ENCODE data around the gene ELK1.

ELK1 gene

DNA sequence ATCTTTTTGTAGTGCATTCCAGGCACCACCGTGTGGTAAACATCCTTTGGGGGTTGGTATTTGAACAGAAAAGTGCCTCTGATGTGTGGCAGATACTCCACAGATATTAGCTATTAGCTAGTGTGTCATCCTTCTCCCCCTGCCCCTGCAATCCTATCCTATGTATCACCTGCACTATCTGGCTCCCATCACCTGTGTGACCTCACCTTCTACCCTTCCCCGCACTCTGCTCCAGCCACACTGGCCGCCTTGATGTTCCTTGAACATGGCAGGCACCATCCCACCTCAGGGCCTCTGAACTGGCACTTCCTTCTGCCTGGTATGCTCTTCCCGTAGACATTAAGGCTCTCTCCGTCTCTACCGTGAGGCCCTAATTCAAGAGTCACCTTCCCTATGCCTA lies 3.7 kb downstream of the ELK1 start:
- in situ Hi-C loops (cut with MboI; ENCODE audit: low sequenced_read_pairs), result no loop called here

DNA sequence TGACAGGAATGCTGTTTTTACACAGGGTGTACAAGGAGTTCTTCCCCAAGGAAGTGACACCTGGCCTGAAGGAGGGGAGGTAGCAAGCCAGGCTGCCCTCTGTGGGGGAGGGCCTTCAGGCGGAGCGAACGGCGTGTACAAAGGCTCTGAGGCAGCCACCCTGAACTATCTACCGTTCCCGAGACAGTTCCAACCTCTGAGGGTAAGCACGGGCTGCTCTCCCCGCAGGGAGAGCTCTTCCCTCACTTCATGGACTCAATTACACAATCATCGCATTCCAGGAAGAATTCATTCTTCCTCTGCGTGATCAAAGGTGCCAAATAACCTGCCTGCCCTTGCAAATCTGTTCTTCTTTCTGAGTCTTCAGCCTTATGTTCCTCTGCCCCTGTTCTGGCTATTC lies 4.8 kb downstream of the ELK1 start:
- in situ Hi-C loops (cut with MboI; ENCODE audit: low sequenced_read_pairs), result no loop called here

DNA sequence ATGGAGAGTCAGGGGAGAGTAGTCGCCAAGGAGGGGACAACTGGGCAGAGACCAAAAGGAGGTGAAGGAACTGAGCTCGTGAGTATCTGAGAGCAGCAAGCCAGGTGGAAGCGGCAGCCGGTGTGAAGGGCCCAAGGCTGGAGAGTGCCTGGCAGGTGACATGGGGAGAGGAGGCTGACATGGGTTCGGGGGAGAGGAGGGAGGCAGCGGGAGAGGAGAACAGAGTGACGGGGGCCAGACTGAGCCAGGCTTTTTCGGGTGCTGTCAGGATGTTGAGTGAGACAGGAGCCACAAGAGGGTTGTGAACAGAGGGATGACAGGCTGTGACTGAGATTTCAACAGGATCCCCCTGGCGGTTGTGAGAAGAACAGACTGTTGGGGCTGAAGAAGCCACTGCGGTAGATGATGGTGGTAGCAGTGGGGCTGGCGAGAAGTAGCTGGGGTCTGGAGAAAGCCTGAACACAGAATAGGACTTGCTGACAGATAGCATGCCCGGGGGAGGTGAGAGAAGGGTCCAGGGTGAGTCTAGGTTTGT lies 5.7 kb downstream of the ELK1 start:
- in situ Hi-C loops (cut with MboI; ENCODE audit: low sequenced_read_pairs), result no loop called here

DNA sequence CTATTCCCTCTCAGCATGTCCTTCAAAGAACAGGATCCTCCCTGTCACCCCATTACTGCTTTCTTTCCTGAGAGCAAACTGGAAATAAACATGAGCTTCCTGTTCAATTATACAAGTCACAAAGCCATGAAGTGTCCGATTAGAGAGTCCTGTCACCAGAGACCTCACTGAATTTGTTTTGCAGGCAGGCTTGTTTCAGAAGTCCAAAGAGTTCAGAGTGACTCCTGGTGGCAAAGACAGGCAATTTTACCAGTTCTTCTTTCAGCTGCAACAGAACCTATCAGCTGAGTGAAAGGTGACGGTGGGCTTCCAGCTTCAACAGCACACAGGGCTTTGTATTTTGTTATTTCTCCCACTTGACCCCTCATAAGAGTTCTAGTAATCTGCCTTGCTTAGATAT lies 6.4 kb downstream of the ELK1 start:
- in situ Hi-C loops (cut with MboI; ENCODE audit: low sequenced_read_pairs), result no loop called here

DNA sequence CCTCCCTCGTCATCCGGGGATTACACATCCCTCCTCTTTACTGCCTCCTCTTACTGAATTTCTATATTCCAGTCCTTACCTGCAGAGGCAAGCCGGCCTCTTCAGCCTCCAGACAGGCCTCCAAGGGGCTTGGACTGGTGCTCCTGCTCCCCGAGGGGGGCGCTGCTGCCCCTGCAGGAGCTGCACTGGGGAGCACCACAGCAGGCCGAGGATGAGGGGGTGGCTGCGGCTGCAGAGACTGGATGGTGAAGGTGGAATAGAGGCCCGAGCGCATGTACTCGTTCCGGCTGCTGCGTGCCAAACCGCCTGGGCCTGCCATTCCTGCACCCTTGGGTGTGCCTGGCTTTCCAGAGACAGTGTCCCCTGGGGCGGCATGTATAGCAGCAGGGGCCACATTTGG lies 11.5 kb downstream of the ELK1 start:
- in situ Hi-C loops (cut with MboI; ENCODE audit: low sequenced_read_pairs), result no loop called here

DNA sequence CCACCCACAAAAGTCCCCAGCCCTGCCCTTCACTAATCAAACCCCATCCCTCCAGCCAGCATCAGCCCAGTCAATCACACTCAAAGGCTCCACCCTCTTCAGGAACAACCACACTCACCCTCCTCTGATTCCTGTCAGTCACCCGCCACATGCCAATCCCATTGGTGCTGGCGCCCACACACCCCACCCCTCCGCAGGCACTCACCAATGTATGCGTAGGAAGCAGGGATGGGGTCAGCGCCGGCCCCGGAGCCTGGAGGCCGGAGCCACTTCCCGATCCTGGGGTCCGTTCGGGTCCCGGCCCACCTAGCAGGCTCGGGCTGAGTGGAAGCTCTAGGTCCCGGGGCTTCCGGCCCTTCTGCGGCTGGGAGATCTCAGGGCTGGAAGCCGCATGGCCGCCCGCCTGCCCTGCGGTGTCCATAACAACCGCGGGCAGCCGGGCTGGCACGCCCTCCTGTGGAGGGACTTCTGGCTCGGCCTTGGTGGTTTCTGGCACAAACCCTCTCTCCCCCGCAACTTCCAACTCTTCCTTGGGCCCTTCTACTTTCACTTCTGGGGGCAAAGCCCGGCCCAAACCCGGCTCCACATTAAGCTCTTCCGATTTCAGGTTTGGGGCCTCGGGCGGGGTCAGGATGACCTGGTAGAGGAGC lies 12.7 kb downstream of the ELK1 start:
- in situ Hi-C loops (cut with MboI; ENCODE audit: low sequenced_read_pairs), result no loop called here

DNA sequence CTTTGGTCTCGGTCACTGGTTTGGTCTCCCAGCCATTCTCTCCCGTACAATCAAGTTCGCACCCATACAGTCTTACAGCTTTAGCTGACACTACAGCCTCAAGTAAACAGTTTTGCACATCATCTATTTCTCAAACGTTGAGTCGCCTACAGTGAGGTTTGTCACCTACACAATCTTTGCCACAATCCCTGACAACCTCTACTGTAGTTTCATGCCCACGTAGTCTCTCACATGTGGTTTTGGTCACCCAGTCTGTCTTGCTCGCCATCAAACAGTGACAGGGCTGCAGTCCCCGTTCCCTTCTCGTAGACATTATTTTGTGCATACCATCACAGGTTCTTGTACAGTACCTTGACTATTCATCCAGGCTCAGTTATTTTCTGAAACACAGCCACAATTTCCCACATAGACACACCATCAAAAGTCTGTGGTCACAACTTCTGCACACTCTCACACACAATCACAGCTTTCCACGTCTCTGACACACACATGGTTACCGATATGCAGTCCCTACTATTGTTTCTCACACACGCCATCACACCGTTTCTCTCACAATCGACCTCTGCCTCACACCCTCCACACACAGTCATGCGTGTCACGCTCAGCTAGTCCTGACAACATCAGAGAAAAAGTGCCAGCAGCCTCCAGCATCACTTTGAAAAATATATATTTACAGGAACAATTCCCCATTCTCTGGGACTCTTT lies 15.3 kb downstream of the ELK1 start:
- in situ Hi-C loops (cut with MboI; ENCODE audit: low sequenced_read_pairs), result no loop called here

DNA sequence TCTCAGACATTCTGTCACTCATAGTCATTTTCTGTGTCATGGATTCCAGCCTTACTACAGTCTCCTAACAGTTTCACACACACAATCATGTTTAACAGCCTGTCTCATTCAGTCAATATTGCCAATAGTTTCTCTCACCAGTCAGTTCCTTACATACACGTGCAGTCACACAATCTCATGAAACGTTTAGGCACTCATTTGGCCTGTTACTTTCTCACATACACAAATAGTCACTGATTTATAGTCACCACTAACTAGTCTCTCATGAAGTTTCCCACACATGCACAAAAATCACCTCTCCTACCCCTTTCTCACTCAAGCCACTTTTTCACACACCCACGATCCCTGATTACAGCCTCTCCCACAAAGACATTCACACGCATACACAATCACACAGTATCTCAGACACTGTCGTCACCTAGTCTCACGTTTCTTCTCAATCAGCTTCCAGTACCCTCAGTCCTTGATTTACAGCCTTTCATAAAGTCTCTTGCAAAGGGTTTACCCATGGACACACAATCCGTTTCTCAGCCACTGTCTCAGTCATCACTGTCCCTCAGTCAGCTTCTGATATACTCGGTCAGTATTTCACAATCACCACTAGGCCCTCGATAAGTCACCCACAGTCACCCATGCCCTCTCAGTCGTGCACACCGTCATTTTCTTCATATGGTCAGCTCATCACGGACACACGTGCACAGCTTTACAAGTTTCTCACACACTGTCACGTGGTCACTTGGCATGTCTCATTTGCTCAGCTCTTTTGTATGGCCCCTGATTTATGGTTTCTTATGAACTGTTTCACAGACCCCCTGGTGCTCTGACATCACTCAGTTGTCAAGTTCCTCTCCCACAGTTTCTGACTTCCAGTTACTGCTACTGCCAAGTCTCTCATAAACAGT lies 16.4 kb downstream of the ELK1 start:
- in situ Hi-C loops (cut with MboI; ENCODE audit: low sequenced_read_pairs), result no loop called here

DNA sequence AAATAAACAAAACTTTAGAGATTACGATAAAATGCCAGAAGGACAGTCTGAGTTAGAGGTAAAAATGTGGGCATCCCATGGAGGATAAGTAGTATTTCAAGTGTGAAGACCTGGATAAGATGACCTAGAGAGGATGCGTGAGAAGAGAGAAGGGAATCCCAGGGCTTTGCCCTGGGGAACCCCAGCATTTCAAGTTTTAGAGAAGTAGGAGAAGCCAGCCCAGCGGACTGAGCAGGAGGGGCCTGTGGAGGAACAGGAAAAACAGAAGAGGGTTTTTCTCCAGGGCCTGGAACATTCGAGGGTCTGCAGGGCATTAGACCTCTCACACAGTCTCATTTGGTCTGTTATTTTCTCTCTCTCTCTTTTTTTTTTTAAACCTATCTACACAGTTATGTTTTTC lies 17.7 kb downstream of the ELK1 start:
- in situ Hi-C loops (cut with MboI; ENCODE audit: low sequenced_read_pairs), result no loop called here

DNA sequence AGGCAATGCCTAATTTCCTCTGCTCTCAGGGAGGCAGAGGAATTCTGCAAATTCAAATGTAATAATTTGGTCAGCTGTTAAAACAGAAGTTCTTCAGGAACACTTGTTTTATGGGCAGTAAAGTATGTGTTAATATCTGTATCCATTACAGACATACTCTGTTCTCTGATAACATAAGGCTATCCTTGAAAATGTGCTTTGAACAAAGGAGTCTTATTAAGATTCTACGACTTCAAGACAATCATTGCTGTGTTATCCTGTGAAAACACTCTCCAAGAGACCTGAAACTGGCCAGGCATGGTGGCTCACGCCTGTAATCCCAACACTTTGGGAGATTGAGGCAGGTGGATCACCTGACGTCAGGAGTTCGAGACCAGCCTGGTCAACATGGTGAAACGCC lies 18.7 kb downstream of the ELK1 start:
- in situ Hi-C loops (cut with MboI; ENCODE audit: low sequenced_read_pairs), result no loop called here

DNA sequence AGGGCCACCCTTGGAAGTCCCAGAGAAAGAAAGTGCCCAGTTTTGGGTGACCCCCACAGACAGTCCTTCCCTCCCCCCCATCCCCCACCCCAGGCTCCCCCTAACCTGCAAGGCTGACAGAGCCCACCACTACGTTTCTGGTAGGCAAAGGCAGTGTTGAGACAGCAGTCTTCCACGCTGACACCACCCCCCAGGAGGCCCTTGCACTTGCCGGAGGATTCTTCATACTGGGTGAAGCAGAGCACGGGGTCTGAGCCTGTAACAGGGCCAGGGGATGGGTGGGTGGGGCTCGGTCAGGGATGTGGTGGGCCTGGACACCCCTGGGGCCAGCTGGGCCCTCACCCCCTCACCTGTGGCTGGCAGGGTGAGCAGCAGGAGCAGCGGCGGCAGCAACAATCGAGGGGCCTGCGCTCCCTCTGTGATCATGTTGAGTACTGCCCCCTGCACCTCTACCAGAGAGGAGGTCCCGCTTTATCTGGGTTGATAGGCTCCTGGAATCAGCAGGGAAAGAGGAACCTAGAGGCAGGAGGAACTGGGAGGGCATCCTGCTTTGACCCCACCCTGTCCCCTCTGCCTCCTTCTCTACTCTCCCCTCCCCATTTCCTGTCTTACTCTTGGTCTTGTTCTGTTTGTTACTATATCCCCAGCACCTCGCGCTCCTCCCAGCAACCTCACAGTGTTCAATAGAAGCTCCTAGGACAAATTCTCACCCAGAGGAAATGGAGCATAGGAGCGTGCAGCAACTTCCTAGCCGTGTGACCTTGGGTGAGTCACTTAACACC lies 20.8 kb downstream of the ELK1 start, which contains the start of gene CFP:
TSS of gene CFP (minus strand) at position 512 of the 782 bp plus-strand sequence. CDS start at position 426, 86 bp downstream.
- in situ Hi-C loops (cut with MboI; ENCODE audit: low sequenced_read_pairs), result no loop called here

DNA sequence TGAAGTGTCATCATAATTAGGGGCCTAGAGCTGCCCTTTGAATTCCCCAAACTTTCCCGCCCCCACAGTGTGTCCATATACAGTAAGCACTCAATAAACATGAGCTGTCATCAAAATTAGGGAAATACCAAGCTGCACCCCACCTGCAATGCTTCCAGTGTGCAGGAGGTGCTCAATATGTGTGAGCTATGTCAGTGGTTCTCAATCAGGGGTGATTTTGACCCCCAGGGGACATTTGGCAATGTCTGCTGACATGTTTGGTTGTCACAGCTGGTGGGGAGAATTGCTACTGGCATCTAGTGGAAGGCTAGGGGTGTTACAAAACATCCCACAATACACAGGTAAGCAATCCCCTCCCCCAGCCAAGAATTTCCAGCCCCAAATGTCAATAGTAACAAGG lies 21.4 kb downstream of the ELK1 start:
- in situ Hi-C loops (cut with MboI; ENCODE audit: low sequenced_read_pairs), result no loop called here

DNA sequence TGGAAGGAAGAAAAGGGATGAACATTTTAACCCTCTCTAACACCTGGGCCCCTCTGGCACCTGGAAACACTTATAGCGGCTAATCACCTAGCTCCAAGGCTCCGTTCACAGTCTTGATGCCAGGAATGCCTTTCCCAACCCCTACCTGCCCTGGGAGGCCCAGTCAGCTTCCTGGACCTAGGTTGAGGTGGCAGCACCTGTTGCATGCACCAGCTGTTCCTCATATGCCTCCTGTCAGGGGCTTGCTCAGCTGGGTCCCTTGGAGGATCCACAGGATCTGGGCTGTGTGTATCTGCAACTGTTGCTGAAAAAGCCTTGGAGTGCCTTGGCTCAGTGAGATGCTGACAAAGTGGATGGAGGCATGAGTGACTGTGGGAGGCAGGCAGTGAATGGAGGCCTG lies 25.0 kb downstream of the ELK1 start:
- in situ Hi-C loops (cut with MboI; ENCODE audit: low sequenced_read_pairs), result no loop called here

DNA sequence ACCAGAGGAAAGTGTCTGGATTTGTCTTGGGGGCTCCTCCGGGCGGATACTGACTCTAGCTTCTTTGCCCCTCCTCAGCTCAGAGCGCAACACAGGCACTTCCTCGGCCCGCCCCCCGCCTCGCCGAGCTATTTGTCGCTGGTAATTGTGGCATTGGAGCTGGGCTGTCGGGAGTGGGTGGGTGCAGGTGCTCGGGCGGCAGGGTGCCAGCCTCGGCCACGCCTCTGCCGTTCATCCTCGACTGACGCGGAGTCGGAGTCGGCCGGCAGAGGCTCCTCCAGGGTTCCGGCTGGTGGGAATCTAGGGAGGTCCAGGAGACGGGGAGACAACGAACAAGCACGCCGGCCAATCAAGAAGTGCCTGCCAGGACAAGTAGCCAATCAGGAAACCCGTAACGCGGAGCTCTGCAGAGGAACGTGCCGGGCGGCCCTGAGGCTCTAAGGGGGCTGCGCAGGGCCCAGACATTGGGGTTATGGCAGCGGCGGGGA lies 26.8 kb downstream of the ELK1 start:
- in situ Hi-C loops (cut with MboI; ENCODE audit: low sequenced_read_pairs), result no loop called here

DNA sequence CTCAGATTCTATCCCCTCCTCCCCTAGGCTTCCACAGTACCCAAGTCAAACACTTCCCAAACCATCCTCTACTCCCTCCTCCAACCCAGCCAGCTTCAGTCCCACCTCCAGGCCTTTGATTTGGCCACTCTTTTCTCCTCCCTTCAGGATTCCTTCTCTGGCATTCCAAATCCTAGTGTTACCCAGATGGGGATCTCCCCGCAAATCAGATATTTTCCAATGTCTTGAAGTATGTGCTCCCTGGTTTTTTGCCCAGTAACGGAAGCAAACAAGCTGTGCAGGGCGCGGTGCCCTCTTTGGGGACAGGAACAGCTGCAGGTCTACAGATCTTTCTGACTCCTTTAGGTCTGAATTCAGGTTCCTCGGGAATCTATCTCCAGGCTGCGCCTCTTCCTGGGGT lies 28.5 kb downstream of the ELK1 start:
- in situ Hi-C loops (cut with MboI; ENCODE audit: low sequenced_read_pairs), result no loop called here

DNA sequence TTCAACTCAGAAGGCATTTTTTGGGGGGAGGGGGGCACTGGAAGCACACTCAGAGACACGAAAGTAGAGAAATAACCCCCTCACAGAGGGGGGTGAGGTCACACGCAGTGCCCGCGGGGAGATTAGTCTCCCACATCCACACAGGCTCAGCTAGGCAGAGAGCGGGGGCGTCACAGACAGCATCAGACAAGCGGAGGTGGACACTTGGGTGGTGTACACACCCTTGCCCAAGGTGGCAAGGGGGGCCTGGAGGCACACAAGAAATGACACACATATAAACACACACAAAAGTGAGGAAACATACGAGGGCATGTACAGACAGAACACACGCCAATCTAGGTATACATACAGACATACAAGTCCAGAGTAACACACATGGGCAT lies 30.1 kb downstream of the ELK1 start:
- in situ Hi-C loops (cut with MboI; ENCODE audit: low sequenced_read_pairs), result no loop called here

DNA sequence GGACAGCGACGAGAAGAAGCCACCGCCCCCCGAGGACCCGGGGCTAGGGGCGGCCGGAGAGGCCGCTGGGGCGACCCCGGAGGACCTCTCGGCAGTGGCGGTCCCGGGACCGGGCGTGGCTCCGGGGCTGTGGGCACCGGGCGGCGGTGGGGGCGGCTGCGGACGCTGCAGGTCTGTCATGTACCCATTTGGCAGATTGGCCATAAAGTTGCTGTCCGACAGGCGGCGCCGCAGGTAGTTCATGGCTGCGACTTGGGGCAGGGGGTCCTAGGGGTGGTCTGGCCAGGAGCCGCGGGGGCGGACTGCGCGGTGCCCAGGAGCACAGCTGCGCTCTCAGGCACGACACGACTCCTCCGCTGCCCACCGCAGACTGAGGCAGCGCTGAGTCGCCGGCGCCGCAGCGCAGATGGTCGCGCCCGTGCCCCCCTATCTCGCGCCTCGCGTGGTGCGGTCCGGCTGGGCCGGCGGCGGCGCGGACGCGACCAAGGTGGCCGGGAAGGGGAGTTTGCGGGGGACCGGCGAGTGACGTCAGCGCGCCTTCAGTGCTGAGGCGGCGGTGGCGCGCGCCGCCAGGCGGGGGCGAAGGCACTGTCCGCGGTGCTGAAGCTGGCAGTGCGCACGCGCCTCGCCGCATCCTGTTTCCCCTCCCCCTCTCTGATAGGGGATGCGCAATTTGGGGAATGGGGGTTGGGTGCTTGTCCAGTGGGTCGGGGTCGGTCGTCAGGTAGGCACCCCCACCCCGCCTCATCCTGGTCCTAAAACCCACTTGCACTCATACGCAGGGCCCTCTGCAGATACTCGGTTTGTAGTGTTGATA lies 30.7 kb downstream of the ELK1 start, which contains the start of gene SYN1:
TSS of gene SYN1 (minus strand) at position 372 of the 817 bp plus-strand sequence. CDS start at position 243, 129 bp downstream.
- in situ Hi-C loops (cut with MboI; ENCODE audit: low sequenced_read_pairs), result no loop called here

DNA sequence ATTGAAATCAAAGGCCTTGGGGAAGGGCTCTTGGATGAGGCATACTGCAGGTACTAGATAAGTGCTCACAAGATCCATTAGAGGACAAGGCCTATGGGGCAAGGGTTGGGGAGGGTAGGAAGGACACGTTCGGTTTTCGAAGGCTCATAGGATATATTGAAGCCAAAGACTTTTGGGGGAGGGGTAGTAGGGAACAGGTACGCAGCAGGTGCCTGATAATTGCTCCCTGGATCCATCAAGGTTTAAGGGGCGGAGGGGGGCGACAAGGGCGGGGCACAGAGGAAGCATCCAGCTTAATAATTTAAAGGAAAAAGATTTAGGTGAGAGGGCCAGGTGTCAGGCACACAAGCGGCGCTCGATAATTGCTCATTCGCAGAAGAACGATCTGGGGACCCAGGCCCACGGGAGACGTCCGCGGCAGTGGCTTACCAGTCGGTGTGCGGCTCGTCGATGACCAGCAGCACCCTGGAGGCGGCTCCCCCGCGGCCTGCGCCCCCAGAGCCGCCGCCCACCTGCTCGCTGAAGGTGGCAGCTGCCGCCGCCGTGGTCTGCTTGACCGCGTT lies 31.4 kb downstream of the ELK1 start:
- in situ Hi-C loops (cut with MboI; ENCODE audit: low sequenced_read_pairs), result no loop called here

DNA sequence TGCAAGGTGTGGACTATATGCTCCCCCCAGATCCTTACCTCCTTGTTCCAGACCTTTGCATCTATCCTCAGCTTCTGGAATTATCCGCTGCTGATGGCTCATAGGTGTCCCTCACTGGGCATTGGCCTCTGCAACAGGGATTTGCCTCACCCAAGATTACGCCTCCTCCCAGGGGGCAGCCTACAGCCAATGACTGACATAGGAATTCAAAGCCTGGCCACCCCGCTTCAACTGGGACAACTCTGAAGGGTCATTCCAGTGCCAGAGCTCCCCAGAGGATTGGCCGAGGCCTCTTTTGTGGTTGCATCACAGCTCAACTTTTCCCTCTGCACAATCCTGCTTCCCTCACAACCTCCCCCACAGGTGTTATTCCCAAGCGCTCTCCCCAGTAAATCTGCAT lies 35.7 kb downstream of the ELK1 start:
- in situ Hi-C loops (cut with MboI; ENCODE audit: low sequenced_read_pairs), result no loop called here

Measured in hTERT RPE-1 (cell line).